ENCODE measurements around the gene NR0B1. TPM values are rescaled to one million over a fixed set of nuclear protein-coding genes. Genes with fewer than 3 reads are reported as not detected.

The NR0B1 gene
- total and polyA plus RNA-seq, 2 of the 4 experiments (the other 2 are of a cell fraction): not detected

DNA sequence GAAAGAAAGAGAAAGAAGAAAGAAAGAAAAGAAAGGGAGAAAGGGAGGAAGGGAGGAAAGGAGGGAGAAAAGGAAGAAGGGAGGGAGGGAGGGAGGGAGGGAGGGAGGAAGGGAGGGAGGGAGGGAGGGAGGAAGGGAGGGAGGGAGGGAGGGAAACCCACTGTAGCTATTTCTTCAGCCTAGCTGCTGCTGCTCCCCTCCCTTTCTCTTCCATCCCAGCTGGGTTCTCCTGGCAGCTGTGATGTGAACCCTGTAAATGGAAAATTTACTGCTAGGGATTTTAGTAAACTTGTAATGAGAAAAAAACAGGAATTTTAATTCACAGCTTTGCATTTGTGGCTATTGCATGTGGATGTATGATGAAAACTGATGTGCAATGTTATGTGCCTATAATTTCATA is 8.0 kb downstream of the NR0B1 start:
- Histone ChIP-seq H3K79me1 (ENCODE audit: low read depth in 1 of 2, low read length in 2 of 2) (no peaks in the 10 kb centered on the region), H2AFZ (replicated peaks; ENCODE audit: low read length, poor library complexity) (no peak overlapping the region), H3K4me3 (ENCODE audit: insufficient read depth, low read depth, low read length) (no peak overlapping the region), H2BK5ac (ENCODE audit: low read depth, low read length, poor library complexity, severe bottlenecking) (no peak overlapping the region), H3K9me1 (ENCODE audit: insufficient read depth, low read length) (no peaks in the 10 kb centered on the region), H2BK15ac (ENCODE audit: low read depth, low read length) (no peak overlapping the region), H3K4me1 (ENCODE audit: control insufficient read depth, insufficient read depth, low read length) (no peaks in the 10 kb centered on the region), H2BK120ac (ENCODE audit: low read depth, low read length) (no peak overlapping the region), H3K23ac (ENCODE audit: low read depth, low read length) (no peak overlapping the region), H2BK20ac (ENCODE audit: low read depth, low read length) (no peak overlapping the region), H3K4me2 (ENCODE audit: low read depth, low read length) (no peak overlapping the region), H4K91ac (ENCODE audit: insufficient read depth, low read depth, low read length) (no peak overlapping the region), H3K9me3 (ENCODE audit: control insufficient read depth, insufficient read depth, low read length) (no peaks in the 10 kb centered on the region), H3K27ac (ENCODE audit: insufficient read depth, low read length) (no peak overlapping the region), H4K5ac (ENCODE audit: low read depth, low read length) (no peak overlapping the region), H2AK9ac (replicated peaks; ENCODE audit: low read depth, low read length, poor library complexity) (no peak overlapping the region), H3K14ac (replicated peaks; ENCODE audit: low read depth, low read length) (no peak overlapping the region), H3K9ac (ENCODE audit: low read depth, low read length) (no peak overlapping the region), H3K36me3 (ENCODE audit: control insufficient read depth, insufficient read depth, low read length) (no peaks in the 10 kb centered on the region), H2AK5ac (ENCODE audit: low read depth, low read length) (no peak overlapping the region), H4K20me1 (ENCODE audit: insufficient read depth, low read length) (no peaks in the 10 kb centered on the region), H4K8ac (ENCODE audit: low read depth in 2 of 2, low read length in 2 of 2) (no peak overlapping the region), H3K27me3 (ENCODE audit: control insufficient read depth, insufficient read depth, low read length) (no peaks in the 10 kb centered on the region; the same call in 1 of the 2 replicates), H3K56ac (ENCODE audit: extremely low read depth, insufficient read depth, low read length) (no peak overlapping the region), H3K18ac (ENCODE audit: low read depth, low read length) (no peak overlapping the region), H3K4ac (ENCODE audit: low read depth, low read length) (no peak overlapping the region)
- POLR2A ChIA-PET (ENCODE audit: unreplicated experiment): interaction anchor here (0.7 kb wide), 1 partner anchor 37 kb away, joined by 3 read pairs; no protein-coding TSS in a partner anchor
- dilution Hi-C loops (cut with HindIII; ENCODE audit: low sequenced_read_pairs, unreplicated experiment) (no loop called here), in situ Hi-C loops (cut with MboI; ENCODE audit: low sequenced_read_pairs) (no loop called here), intact Hi-C loops (cut with micrococcal nuclease) (no loop called here)
- no peak for ATAC-seq (ENCODE audit: low read depth)
- TF ChIP-seq CEBPB (IDR thresholded peaks at IDR 0.05; ENCODE audit: low read depth, low read length): no peak
- TF ChIP-seq BHLHE40 (IDR thresholded peaks at IDR 0.05; ENCODE audit: low read depth, low read length): no peak
- TF ChIP-seq SMC3 (IDR thresholded peaks at IDR 0.05; ENCODE audit: low read depth, low read length): no peak
- no peak for TF ChIP-seq MAZ (IDR thresholded peaks at IDR 0.05; ENCODE audit: borderline replicate concordance, low read depth, low read length)
- TF ChIP-seq RAD21 (IDR thresholded peaks at IDR 0.05; ENCODE audit: low read length): no peak
- no peak for TF ChIP-seq POLR2A (IDR thresholded peaks at IDR 0.05; ENCODE audit: low read depth, low read length)
- CTCF ChIA-PET: interaction anchor here (0.6 kb wide), 1 partner anchor 75 kb away, joined by 11 read pairs; no protein-coding TSS in a partner anchor
- BruUV-seq (replicated peaks): no TSS peak
- no peak for DNase-seq
